NB4 (cell line): ENCODE data around the gene MT1F.

Experiments
- CTCF ChIP-seq: IDR thresholded peaks from one replicate; pipeline ENCODE4 v1.5.1; 2012; ENCODE audit warnings: low read depth, low read length
- MYC ChIP-seq: IDR thresholded peaks from 2 replicates; pipeline ENCODE4 v1.6.1; 2011; ENCODE audit warnings: low read depth, low read length
- POLR2A ChIP-seq: IDR thresholded peaks from 2 replicates; pipeline ENCODE4 v1.6.1; 2011; ENCODE audit warnings: mild to moderate bottlenecking; ENCODE audit not compliant: insufficient read length; ENCODE audit errors: extremely low read depth
- TF ChIP-seq, protein P1 (sequence below): IDR thresholded peaks from 2 replicates; pipeline ENCODE4 v1.6.1; 2011; ENCODE audit warnings: low read depth, low read length

DNA sequence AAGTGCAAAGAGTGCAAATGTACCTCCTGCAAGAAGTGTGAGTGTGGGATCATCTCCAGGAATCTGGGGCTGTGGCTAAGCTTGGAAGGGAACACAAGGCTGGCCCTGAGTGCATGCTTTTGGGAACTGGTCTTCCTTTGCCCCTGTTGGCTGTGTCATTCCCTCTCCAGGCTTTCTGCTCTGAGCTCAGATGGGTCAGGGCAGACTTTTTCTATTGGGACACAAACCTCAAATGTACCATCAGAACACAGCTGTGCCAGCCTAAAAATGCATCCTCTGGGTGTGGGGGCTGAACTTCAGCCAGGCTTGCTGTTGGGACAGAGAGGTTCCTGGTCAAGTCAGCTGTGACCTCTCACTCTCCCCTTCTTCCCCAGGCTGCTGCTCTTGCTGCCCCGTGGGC lies 5.2 kb upstream of the MT1F start:
- TF ChIP-seq POLR2A (no peak), CTCF (no peak), MYC (no peak)
- TF ChIP-seq, protein P1, sequence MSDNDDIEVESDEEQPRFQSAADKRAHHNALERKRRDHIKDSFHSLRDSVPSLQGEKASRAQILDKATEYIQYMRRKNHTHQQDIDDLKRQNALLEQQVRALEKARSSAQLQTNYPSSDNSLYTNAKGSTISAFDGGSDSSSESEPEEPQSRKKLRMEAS: no peak
